ENCODE results near the gene STAC3. TPM values are rescaled to one million over a fixed set of nuclear protein-coding genes. Genes with fewer than 3 reads are reported as not detected.

Gene STAC3
- total RNA-seq, 1 experiment from 2014 or later = 2.5 TPM

- ATAC-seq = no peak
- CTCF ChIA-PET = interaction anchor here (1.3 to 4.2 kb wide), 3 partner anchors 29 to 244 kb away, joined by 4 to 103 read pairs (median 17); partner anchors contain the start of genes GLI1 and INHBE
- no TSS peak for BruUV-seq (replicated peaks)
Measured at GRCh38 chr12:57215065-57215464, 35.9 kb downstream of the STAC3 start.

More at GRCh38 chr12:57215065-57215464, 35.9 kb downstream of the STAC3 start:
- no peak overlapping the region for H3K4me3 ChIP-seq (replicated peaks in 1 of 2; ENCODE audit: low read depth in 1 of 2, low read length in 2 of 2)
- TF ChIP-seq, protein P1, sequence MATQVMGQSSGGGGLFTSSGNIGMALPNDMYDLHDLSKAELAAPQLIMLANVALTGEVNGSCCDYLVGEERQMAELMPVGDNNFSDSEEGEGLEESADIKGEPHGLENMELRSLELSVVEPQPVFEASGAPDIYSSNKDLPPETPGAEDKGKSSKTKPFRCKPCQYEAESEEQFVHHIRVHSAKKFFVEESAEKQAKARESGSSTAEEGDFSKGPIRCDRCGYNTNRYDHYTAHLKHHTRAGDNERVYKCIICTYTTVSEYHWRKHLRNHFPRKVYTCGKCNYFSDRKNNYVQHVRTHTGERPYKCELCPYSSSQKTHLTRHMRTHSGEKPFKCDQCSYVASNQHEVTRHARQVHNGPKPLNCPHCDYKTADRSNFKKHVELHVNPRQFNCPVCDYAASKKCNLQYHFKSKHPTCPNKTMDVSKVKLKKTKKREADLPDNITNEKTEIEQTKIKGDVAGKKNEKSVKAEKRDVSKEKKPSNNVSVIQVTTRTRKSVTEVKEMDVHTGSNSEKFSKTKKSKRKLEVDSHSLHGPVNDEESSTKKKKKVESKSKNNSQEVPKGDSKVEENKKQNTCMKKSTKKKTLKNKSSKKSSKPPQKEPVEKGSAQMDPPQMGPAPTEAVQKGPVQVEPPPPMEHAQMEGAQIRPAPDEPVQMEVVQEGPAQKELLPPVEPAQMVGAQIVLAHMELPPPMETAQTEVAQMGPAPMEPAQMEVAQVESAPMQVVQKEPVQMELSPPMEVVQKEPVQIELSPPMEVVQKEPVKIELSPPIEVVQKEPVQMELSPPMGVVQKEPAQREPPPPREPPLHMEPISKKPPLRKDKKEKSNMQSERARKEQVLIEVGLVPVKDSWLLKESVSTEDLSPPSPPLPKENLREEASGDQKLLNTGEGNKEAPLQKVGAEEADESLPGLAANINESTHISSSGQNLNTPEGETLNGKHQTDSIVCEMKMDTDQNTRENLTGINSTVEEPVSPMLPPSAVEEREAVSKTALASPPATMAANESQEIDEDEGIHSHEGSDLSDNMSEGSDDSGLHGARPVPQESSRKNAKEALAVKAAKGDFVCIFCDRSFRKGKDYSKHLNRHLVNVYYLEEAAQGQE (IDR thresholded peaks at IDR 0.05; ENCODE audit: low read depth) = no peak
- no peak for TF ChIP-seq SIN3A (IDR thresholded peaks at IDR 0.05; ENCODE audit: low read depth)
- no peak for TF ChIP-seq POLR2A (IDR thresholded peaks at IDR 0.05; ENCODE audit: borderline replicate concordance, extremely low read depth, insufficient read depth, insufficient read length)
- TF ChIP-seq POLR2AphosphoS5 (IDR thresholded peaks at IDR 0.05; ENCODE audit: low read depth, low read length) = no peak
- TF ChIP-seq, protein P2, sequence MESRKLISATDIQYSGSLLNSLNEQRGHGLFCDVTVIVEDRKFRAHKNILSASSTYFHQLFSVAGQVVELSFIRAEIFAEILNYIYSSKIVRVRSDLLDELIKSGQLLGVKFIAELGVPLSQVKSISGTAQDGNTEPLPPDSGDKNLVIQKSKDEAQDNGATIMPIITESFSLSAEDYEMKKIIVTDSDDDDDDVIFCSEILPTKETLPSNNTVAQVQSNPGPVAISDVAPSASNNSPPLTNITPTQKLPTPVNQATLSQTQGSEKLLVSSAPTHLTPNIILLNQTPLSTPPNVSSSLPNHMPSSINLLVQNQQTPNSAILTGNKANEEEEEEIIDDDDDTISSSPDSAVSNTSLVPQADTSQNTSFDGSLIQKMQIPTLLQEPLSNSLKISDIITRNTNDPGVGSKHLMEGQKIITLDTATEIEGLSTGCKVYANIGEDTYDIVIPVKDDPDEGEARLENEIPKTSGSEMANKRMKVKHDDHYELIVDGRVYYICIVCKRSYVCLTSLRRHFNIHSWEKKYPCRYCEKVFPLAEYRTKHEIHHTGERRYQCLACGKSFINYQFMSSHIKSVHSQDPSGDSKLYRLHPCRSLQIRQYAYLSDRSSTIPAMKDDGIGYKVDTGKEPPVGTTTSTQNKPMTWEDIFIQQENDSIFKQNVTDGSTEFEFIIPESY (IDR thresholded peaks at IDR 0.05; ENCODE audit: extremely low read depth, insufficient replicate concordance, low read length) = no peak
- TF ChIP-seq ZFX (IDR thresholded peaks at IDR 0.05) = no peak
- TF ChIP-seq EGR1 (IDR thresholded peaks at IDR 0.05; ENCODE audit: low read depth) = no peak
- TF ChIP-seq EZH2phosphoT487 (IDR thresholded peaks at IDR 0.05; ENCODE audit: borderline replicate concordance) = no peak
- TF ChIP-seq JUND (IDR thresholded peaks at IDR 0.05) = no peak
- TF ChIP-seq TCF7L2 (IDR thresholded peaks at IDR 0.05; ENCODE audit: borderline replicate concordance, extremely low read depth, insufficient read depth, insufficient read length) = no peak
- no peak for TF ChIP-seq SRF (IDR thresholded peaks at IDR 0.05; ENCODE audit: low read depth)
- no peak for TF ChIP-seq RAD21 (IDR thresholded peaks at IDR 0.05; ENCODE audit: low read depth)
- TF ChIP-seq, protein P3, sequence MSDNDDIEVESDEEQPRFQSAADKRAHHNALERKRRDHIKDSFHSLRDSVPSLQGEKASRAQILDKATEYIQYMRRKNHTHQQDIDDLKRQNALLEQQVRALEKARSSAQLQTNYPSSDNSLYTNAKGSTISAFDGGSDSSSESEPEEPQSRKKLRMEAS (IDR thresholded peaks at IDR 0.05) = no peak
- TF ChIP-seq CEBPB (IDR thresholded peaks at IDR 0.05; ENCODE audit: low read depth) = no peak
- no peak for TF ChIP-seq ELF1 (IDR thresholded peaks at IDR 0.05; ENCODE audit: borderline replicate concordance, low read depth)
- TF ChIP-seq SP1 (IDR thresholded peaks at IDR 0.05; ENCODE audit: low read depth) = no peak
- TF ChIP-seq CTCF (IDR thresholded peaks at IDR 0.05 in 2 of 3, conservative IDR thresholded peaks at IDR 0.05 in 1 of 3; ENCODE audit: borderline replicate concordance in 1 of 3, insufficient read depth in 1 of 3, low read depth in 2 of 3, low read length in 2 of 3) = no peak
- TF ChIP-seq, protein P4, sequence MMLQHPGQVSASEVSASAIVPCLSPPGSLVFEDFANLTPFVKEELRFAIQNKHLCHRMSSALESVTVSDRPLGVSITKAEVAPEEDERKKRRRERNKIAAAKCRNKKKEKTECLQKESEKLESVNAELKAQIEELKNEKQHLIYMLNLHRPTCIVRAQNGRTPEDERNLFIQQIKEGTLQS (IDR thresholded peaks at IDR 0.05) = no peak
- intact Hi-C loops (cut with micrococcal nuclease) = no loop called here
- H3K9ac ChIP-seq (ENCODE audit: low read length) = no peak overlapping the region
- no peak for DNase-seq (ENCODE audit: low read depth, low spot score)
- no peak overlapping the region for H3K4me2 ChIP-seq (ENCODE audit: low read length)
- no peaks in the 10 kb centered on the region for H3K27me3 ChIP-seq (ENCODE audit: insufficient read depth, low read length)
- no peak overlapping the region for H2AFZ ChIP-seq (ENCODE audit: low read depth, low read length, poor library complexity, severe bottlenecking)
- no peaks in the 10 kb centered on the region for H3K36me3 ChIP-seq (ENCODE audit: control insufficient read depth in 1 of 2, insufficient read depth in 2 of 2, low read length in 2 of 2)
- no peak overlapping the region for H3K27ac ChIP-seq (ENCODE audit: low read depth, low read length)
- no peaks in the 10 kb centered on the region for H3K9me3 ChIP-seq (ENCODE audit: control insufficient read depth in 1 of 2, insufficient read depth in 1 of 2, low read depth in 1 of 2, low read length in 2 of 2)
- H4K20me1 ChIP-seq (ENCODE audit: insufficient read depth) = no peaks in the 10 kb centered on the region
- peaks cover 17 to 50% of the 10 kb centered on the region in 2 experiments for H3K4me1 ChIP-seq (ENCODE audit: control insufficient read depth in 1 of 2, insufficient read depth in 2 of 2, low read length in 2 of 2)
- ChIA-PET RAD21 (ENCODE audit: low non-redundant PET in 1 of 2, low total read pairs in 2 of 2, uncharacterized antibody in 2 of 2, unreplicated experiment in 2 of 2) (no interaction called here), POLR2A (no interaction called here)
- H3K79me2 ChIP-seq (ENCODE audit: insufficient read depth, low read length) = no peaks in the 10 kb centered on the region
- H3K9me2 ChIP-seq (ENCODE audit: insufficient read depth) = no peaks in the 10 kb centered on the region
